ENCODE results near the gene USP21.

USP21 gene

GRCh38 chr1:161187311-161187710 lies 28.0 kb downstream of the USP21 start:
- Histone ChIP-seq H3K4me1 (no peaks in the 10 kb centered on the region), H3K27ac (no peak overlapping the region), H3K36me3 (ENCODE audit: control insufficient read depth, insufficient read depth, low read length) (no peaks in the 10 kb centered on the region), H3K27me3 (ENCODE audit: control insufficient read depth, insufficient read depth, low read length) (no peaks in the 10 kb centered on the region), H3K4me3 (ENCODE audit: low read depth, low read length) (no peak overlapping the region), H3K4me2 (ENCODE audit: low read length) (no peak overlapping the region), H3K9me3 (ENCODE audit: control insufficient read depth, low read length) (no peaks in the 10 kb centered on the region), H3K9ac (no peak overlapping the region), H2AFZ (no peak overlapping the region), H3K79me2 (no peaks in the 10 kb centered on the region)
- TF ChIP-seq CTCF (IDR thresholded peaks at IDR 0.05) = no peak

- no peaks in the 10 kb centered on the region for H3K4me1 ChIP-seq
- no peaks in the 10 kb centered on the region for H3K27me3 ChIP-seq (ENCODE audit: control insufficient read depth, insufficient read depth, low read length)
- no peak overlapping the region for H2AFZ ChIP-seq
- no peak for TF ChIP-seq CTCF (IDR thresholded peaks at IDR 0.05)
- no peak overlapping the region for H3K4me3 ChIP-seq (ENCODE audit: low read depth, low read length)
- no peaks in the 10 kb centered on the region for H3K79me2 ChIP-seq
- H3K27ac ChIP-seq = no peak overlapping the region
- no peaks in the 10 kb centered on the region for H3K9me3 ChIP-seq (ENCODE audit: control insufficient read depth, low read length)
- H3K36me3 ChIP-seq (ENCODE audit: control insufficient read depth, insufficient read depth, low read length) = no peaks in the 10 kb centered on the region
- no peak overlapping the region for H3K9ac ChIP-seq
- no peak overlapping the region for H3K4me2 ChIP-seq (ENCODE audit: low read length)
Measured at GRCh38 chr1:161188381-161188780, 29.1 kb downstream of the USP21 start.

- no peak for TF ChIP-seq CTCF (IDR thresholded peaks at IDR 0.05)
- no peak overlapping the region for H3K27ac ChIP-seq
- H3K4me1 ChIP-seq = no peaks in the 10 kb centered on the region
Measured at GRCh38 chr1:161189036-161189435, 29.7 kb downstream of the USP21 start.

DNA sequence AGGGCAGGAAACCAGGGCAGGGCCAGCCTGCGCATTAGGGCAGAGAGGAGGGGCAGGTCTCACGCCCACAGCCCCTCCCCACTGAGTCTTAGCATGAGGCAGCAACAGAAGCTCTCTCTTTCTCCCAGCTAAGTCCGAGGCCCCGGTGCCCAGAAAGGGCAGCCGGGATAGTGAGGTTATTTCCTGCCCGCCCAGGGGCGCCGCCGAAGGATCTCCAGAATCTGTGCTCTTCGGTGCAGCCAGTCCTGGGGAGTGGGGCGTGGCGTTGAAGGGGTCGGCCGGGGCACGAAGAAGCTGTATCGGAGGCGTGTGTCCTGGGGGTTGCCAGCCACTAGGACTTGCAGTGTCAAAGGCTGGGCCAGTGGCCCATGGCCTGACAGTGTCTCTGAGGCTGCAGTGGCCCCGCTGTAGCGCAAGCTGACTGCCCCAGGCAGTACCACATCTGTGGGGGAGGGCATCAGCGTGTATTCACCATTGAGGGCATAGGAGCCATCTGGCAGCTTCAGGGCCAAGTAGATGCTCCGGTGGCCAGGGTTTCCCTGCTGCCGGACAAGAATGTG lies 31.7 kb downstream of the USP21 start:
- no peaks in the 10 kb centered on the region for H3K36me3 ChIP-seq (ENCODE audit: control insufficient read depth, insufficient read depth, low read length)
- no peak overlapping the region for H3K27ac ChIP-seq
- H3K9ac ChIP-seq = no peak overlapping the region

More at GRCh38 chr1:161189036-161189435, 29.7 kb downstream of the USP21 start:
- no peak overlapping the region for H3K9ac ChIP-seq
- no peaks in the 10 kb centered on the region for H3K9me3 ChIP-seq (ENCODE audit: control insufficient read depth, low read length)
- no peak overlapping the region for H3K4me2 ChIP-seq (ENCODE audit: low read length)
- H3K36me3 ChIP-seq (ENCODE audit: control insufficient read depth, insufficient read depth, low read length) = no peaks in the 10 kb centered on the region
- no peak overlapping the region for H2AFZ ChIP-seq
- H3K27me3 ChIP-seq (ENCODE audit: control insufficient read depth, insufficient read depth, low read length) = no peaks in the 10 kb centered on the region
- no peaks in the 10 kb centered on the region for H3K79me2 ChIP-seq
- no peak overlapping the region for H3K4me3 ChIP-seq (ENCODE audit: low read depth, low read length)

More for the DNA sequence above, 31.7 kb downstream of the USP21 start:
- no peak overlapping the region for H2AFZ ChIP-seq
- no peaks in the 10 kb centered on the region for H3K27me3 ChIP-seq (ENCODE audit: control insufficient read depth, insufficient read depth, low read length)
- H3K4me2 ChIP-seq (ENCODE audit: low read length) = no peak overlapping the region
- TF ChIP-seq CTCF (IDR thresholded peaks at IDR 0.05) = no peak
- no peaks in the 10 kb centered on the region for H3K9me3 ChIP-seq (ENCODE audit: control insufficient read depth, low read length)
- H3K4me1 ChIP-seq = no peaks in the 10 kb centered on the region
- H3K4me3 ChIP-seq (ENCODE audit: low read depth, low read length) = no peak overlapping the region
- no peaks in the 10 kb centered on the region for H3K79me2 ChIP-seq

Measured in parathyroid adenoma (tissue), 2 donors.